Esophagus squamous epithelium (tissue), 5 donors: ENCODE measurements around the gene SRR. TPM values are rescaled to one million over a fixed set of nuclear protein-coding genes. Genes with fewer than 3 reads are reported as not detected.

Experiments
- DNase-seq: peaks from one replicate; lab custom pipeline; 2025; lab: John Stamatoyannopoulos, UW
- H3K27ac ChIP-seq, 4 donors: fragments of 200-600 bp; sonication (generic); one replicate each; pipeline ENCODE4 v1.5.1; 2016 to 2019; ENCODE audit warnings: mild to moderate bottlenecking in 1 of 4
- H3K27me3 ChIP-seq, 4 donors: fragments of 200-600 bp; sonication (generic); 1 replicate in 3 of 4; 2 replicates in 1 of 4; pipeline versions ENCODE4 v1.5.1 to v1.6.0; 2017 to 2021; ENCODE audit warnings: antibody characterized with exemption in 1 of 4
- H3K36me3 ChIP-seq, 3 donors: fragments of 200-600 bp; sonication (generic); one replicate each; pipeline ENCODE4 v1.5.1; 2016 to 2019
- H3K4me1 ChIP-seq, 3 donors: fragments of 200-600 bp; sonication (generic); one replicate each; pipeline ENCODE4 v1.5.1; 2017 to 2019
- H3K4me3 ChIP-seq, 4 donors: fragments of 200-600 bp; sonication (generic); 1 replicate in 3 of 4; 2 replicates in 1 of 4; pipeline ENCODE4 v1.5.1; 2016 to 2019; ENCODE audit warnings: mild to moderate bottlenecking in 2 of 4, moderate library complexity in 1 of 4
- H3K9me3 ChIP-seq, 3 donors: fragments of 200-600 bp; sonication (generic); one replicate each; pipeline ENCODE4 v1.5.1; 2016 to 2019
- POLR2A ChIP-seq, 4 donors: fragments of 450-650 bp; IDR thresholded peaks; one replicate each; pipeline ENCODE4 v1.6.1; 2017; ENCODE audit warnings: antibody characterized with exemption in 4 of 4, mild to moderate bottlenecking in 4 of 4, moderate library complexity in 3 of 4
- WGBS, 2 donors: methylation state at CpG; one replicate each; pipeline ENCODE4 v1.1.5; 2018; 5-methylcytosine and 5-hydroxymethylcytosine counted together
- intact Hi-C: fragments of 100-400 bp; cut with DNase I; formaldehyde crosslinking; loops from one replicate; pipeline ENCODE4 v1.15.0; 2022
- total RNA-seq, 4 donors: library from RNA; depleted of rRNA; stranded (reverse); fragments of >200 nt; gene quantifications; one replicate each; pipeline ENCODE4 v1.1.0, GENCODE V29; 2016
- TF ChIP-seq, protein P1 (sequence below), 6 experiments: fragments of 450-650 bp in 4 of 6; fragments of 200-600 bp in 2 of 6; sonication (generic) in 2 of 6; IDR thresholded peaks; one replicate each; pipeline ENCODE4 v1.5.1; 2016 to 2019; ENCODE audit warnings: antibody characterized with exemption in 6 of 6, mild to moderate bottlenecking in 4 of 6, moderate library complexity in 4 of 6
- donor health status: DM: yes; HTN: yes; CAD: no.

SRR gene
- total RNA-seq, 4 donors from 2014 or later: 8.7 to 34.8 (median 15.8) TPM

DNA sequence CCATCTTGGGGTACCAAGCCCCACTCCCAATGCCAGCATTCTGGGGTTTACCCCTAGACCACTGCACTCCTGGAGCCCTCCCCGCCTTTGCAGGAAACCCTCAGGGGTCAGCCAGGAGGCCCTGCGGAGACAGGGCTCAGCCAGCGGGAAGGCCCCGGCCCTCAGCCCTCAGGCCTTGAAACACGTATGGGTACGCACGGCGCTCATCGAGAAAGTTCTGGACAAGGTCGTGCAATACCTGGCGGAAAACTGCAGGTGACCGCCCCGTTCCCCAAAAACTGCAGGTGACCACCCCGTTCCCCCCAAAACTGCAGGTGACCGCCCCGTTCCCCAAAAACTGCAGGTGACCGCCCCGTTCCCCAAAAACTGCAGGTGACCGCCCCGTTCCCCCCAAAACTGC is 58.3 kb downstream of the SRR start:
- intact Hi-C loops: no loop called here
- no peaks in the 10 kb centered on the region for H3K27me3 ChIP-seq
- H3K9me3 ChIP-seq: no peaks in the 10 kb centered on the region
- H3K36me3 ChIP-seq: peaks cover 8 to 67% (median 17%) of the 10 kb centered on the region in 3 donors
- TF ChIP-seq, protein P1, sequence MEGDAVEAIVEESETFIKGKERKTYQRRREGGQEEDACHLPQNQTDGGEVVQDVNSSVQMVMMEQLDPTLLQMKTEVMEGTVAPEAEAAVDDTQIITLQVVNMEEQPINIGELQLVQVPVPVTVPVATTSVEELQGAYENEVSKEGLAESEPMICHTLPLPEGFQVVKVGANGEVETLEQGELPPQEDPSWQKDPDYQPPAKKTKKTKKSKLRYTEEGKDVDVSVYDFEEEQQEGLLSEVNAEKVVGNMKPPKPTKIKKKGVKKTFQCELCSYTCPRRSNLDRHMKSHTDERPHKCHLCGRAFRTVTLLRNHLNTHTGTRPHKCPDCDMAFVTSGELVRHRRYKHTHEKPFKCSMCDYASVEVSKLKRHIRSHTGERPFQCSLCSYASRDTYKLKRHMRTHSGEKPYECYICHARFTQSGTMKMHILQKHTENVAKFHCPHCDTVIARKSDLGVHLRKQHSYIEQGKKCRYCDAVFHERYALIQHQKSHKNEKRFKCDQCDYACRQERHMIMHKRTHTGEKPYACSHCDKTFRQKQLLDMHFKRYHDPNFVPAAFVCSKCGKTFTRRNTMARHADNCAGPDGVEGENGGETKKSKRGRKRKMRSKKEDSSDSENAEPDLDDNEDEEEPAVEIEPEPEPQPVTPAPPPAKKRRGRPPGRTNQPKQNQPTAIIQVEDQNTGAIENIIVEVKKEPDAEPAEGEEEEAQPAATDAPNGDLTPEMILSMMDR (IDR thresholded peaks at IDR 0.05): no peak
- no peak for TF ChIP-seq POLR2A (IDR thresholded peaks at IDR 0.05)
- H3K4me1 ChIP-seq: peaks cover 11 to 37% (median 18%) of the 10 kb centered on the region in 3 donors
- no peak overlapping the region for H3K27ac ChIP-seq
- H3K4me3 ChIP-seq: no peak overlapping the region
- WGBS, 2 donors: no CpG with 5 or more reads among the region's 20 CpGs
- DNase-seq: no peak

DNA sequence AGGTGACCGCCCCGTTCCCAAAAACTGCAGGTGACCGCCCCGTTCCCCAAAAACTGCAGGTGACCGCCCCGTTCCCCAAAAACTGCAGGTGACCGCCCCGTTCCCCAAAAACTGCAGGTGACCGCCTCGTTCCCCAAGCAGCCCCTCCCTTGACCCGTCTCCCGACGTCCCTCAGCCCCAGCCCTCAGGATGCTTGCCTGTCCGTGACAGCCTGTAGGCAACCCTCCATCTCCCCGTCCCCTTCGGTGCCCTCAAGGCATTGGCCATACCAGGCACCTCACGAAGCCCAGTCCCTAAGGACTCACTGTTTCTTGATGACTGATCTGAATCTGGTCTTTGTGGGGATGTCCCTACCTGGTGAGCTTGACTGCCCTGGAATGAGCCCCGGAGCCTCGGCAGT is 58.7 kb downstream of the SRR start:
- 93% methylated on average over 7 to 12 of the region's 19 CpGs for WGBS, 2 donors
- intact Hi-C loops: no loop called here
- H3K27ac ChIP-seq: no peak overlapping the region
- no peak for DNase-seq
- H3K4me3 ChIP-seq: no peak overlapping the region
- no peaks in the 10 kb centered on the region for H3K27me3 ChIP-seq
- TF ChIP-seq, protein P1 (IDR thresholded peaks at IDR 0.05): no peak
- TF ChIP-seq POLR2A (IDR thresholded peaks at IDR 0.05): no peak
- peaks cover 8 to 67% (median 17%) of the 10 kb centered on the region in 3 donors for H3K36me3 ChIP-seq
- peaks cover 11 to 37% (median 18%) of the 10 kb centered on the region in 3 donors for H3K4me1 ChIP-seq
- H3K9me3 ChIP-seq: no peaks in the 10 kb centered on the region

DNA sequence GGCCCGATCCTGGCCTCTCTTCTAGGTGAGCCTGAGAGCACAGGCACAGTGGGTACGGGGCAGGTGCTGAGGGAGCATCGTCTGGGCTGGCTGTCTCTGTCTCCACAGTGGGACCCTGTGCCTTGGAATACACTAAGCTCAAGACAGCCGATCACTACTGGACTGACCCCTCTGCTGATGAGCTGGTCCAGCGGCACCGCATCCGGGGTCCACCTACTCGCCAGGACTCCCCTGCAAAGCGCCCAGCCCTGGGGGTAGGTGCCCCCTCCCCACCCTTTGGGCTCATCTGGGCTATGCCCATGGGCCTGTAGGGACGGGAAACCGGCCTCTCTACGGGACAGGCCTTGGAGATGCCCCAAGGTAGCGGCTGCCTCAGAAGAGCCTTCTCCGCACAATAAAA is 59.1 kb downstream of the SRR start:
- TF ChIP-seq, protein P1 (IDR thresholded peaks at IDR 0.05): no peak
- TF ChIP-seq POLR2A (IDR thresholded peaks at IDR 0.05): no peak
- intact Hi-C loops: no loop called here
- WGBS, 2 donors: 95 to 100% methylated on average over 6 to 9 of the region's 14 CpGs
- Histone ChIP-seq H3K36me3 (peaks cover 8 to 67% (median 17%) of the 10 kb centered on the region in 3 donors), H3K27me3 (no peaks in the 10 kb centered on the region), H3K27ac (no peak overlapping the region), H3K4me1 (peaks cover 11 to 41% (median 18%) of the 10 kb centered on the region in 3 donors), H3K9me3 (no peaks in the 10 kb centered on the region), H3K4me3 (no peak overlapping the region)
- no peak for DNase-seq

- no peaks in the 10 kb centered on the region for H3K9me3 ChIP-seq
- H3K4me1 ChIP-seq: peaks cover 11 to 45% (median 18%) of the 10 kb centered on the region in 3 donors
- H3K36me3 ChIP-seq: peaks cover 8 to 70% (median 17%) of the 10 kb centered on the region in 3 donors
- no peak overlapping the region for H3K27ac ChIP-seq
- H3K4me3 ChIP-seq: no peak overlapping the region
- WGBS, 2 donors: 92% methylated on average over 10 to 13 of the region's 21 CpGs
- intact Hi-C loops: no loop called here
- H3K27me3 ChIP-seq: no peaks in the 10 kb centered on the region
- DNase-seq: no peak
- TF ChIP-seq POLR2A (IDR thresholded peaks at IDR 0.05): no peak
- TF ChIP-seq, protein P1 (IDR thresholded peaks at IDR 0.05): no peak
Measured at GRCh38 chr17:2363318-2363717, 59.6 kb downstream of the SRR start.

- Histone ChIP-seq H3K36me3 (peaks cover 8 to 78% (median 17%) of the 10 kb centered on the region in 3 donors), H3K4me3 (no peak overlapping the region), H3K9me3 (no peaks in the 10 kb centered on the region), H3K27ac (no peak overlapping the region), H3K27me3 (no peaks in the 10 kb centered on the region), H3K4me1 (peaks cover 7 to 44% (median 14%) of the 10 kb centered on the region in 3 donors)
- TF ChIP-seq POLR2A (IDR thresholded peaks at IDR 0.05): no peak
- TF ChIP-seq, protein P1 (IDR thresholded peaks at IDR 0.05): no peak
- intact Hi-C loops: no loop called here
- 51 to 71% methylated on average over 10 to 16 of the region's 26 CpGs for WGBS, 2 donors
- no peak for DNase-seq
Measured at GRCh38 chr17:2363851-2364762, 60.4 kb downstream of the SRR start.
